ENCODE measurements around the gene KRTAP19-4. TPM values are rescaled to one million over a fixed set of nuclear protein-coding genes. Genes with fewer than 3 reads are reported as not detected.
"Not testable (repeated sequence)": the region's sequence is repeated elsewhere in the genome, so short reads cannot be mapped to it uniquely, and the experiment has no call there.

KRTAP19-4 gene
- not detected for total RNA-seq
- not detected for polyA plus RNA-seq
- long read RNA-seq, donor 1, result 0 reads
- long read RNA-seq, donor 2, result 0 reads
- long read RNA-seq, donor 3, result 0 reads
- long read RNA-seq, donor 4, result 0 reads
- long read RNA-seq, donor 5, result 0 reads

- H3K4me3 ChIP-seq, result no peak within 1 kb of the TSS
- H3K36me3 ChIP-seq (ENCODE audit: control insufficient read depth in 4 of 4, insufficient read depth in 4 of 4, low read length in 4 of 4), result no peaks in the 10 kb centered on the region
- ATAC-seq (ENCODE audit: insufficient read depth, low FRiP score) (no peak), DNase-seq (peak in 1 of 3 donors; percentile 1)
- TF ChIP-seq CTCF (IDR thresholded peaks at IDR 0.05; ENCODE audit: control extremely low read depth, extremely low read depth), result no peak
- H3K4me1 ChIP-seq (ENCODE audit: control insufficient read depth in 5 of 5, insufficient read depth in 5 of 5, low read length in 5 of 5), result no peaks in the 10 kb centered on the region
- H3K27ac ChIP-seq (ENCODE audit: low read depth in 1 of 2, low read length in 1 of 2), result no peak within 1 kb of the TSS
- H3K9me3 ChIP-seq (ENCODE audit: control insufficient read depth in 4 of 4, insufficient read depth in 3 of 4, low read length in 3 of 4), result no peaks in the 10 kb centered on the region
- no peaks in the 10 kb centered on the region for H3K27me3 ChIP-seq (ENCODE audit: control insufficient read depth in 3 of 3, insufficient read depth in 3 of 3, low read length in 2 of 3)
- WGBS, 2 donors, result 70 to 77% methylated on average over 4 of the region's 4 CpGs
- H3K9ac ChIP-seq (ENCODE audit: insufficient read depth in 1 of 2, low read length in 2 of 2), result no peak within 1 kb of the TSS
Observed at GRCh38 chr21:30497065-30497464, at the start of gene KRTAP19-4. Gene KRTAP19-4 (minus strand): TSS chr21:30497165. CDS start chr21:30497110, 55 bp downstream.

- no peak for ATAC-seq (ENCODE audit: insufficient read depth, low FRiP score)
- WGBS, 2 donors, result 78 to 90% methylated on average over 1 of the region's 1 CpG
Observed at GRCh38 chr21:30541764-30542163, 44.8 kb upstream of the KRTAP19-4 start, which contains the start of gene KRTAP19-6. Gene KRTAP19-6 (minus strand): TSS chr21:30541864. CDS start chr21:30541833, 31 bp downstream.

DNA sequence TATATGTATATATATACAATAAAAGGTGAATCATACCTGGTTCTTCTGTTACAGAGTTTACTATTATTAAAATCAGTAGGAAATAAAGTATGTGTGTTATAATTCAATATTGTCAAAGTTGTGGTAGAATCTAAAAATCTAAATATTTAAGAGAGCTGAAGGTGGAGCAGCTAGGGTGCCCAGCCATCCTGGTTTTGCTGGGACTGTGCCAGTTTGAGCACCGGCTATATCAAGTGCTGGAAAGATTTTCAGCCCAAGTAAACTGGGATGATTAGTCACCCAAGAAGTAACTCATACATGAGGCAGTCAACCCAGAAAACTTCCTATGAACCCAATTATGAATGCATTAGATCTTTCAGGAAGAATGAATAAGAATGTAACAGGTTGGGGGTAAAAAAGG lies 21.9 kb upstream of the KRTAP19-4 start:
- Histone ChIP-seq H3K4me3 (no peak overlapping the region), H3K36me3 (ENCODE audit: control insufficient read depth in 4 of 4, insufficient read depth in 4 of 4, low read length in 4 of 4) (no peaks in the 10 kb centered on the region), H3K9me3 (ENCODE audit: control insufficient read depth in 4 of 4, insufficient read depth in 3 of 4, low read length in 3 of 4) (no peaks in the 10 kb centered on the region), H3K9ac (ENCODE audit: insufficient read depth in 1 of 2, low read length in 2 of 2) (no peak overlapping the region), H3K27ac (ENCODE audit: low read depth in 1 of 2, low read length in 1 of 2) (no peak overlapping the region), H3K27me3 (ENCODE audit: control insufficient read depth in 3 of 3, insufficient read depth in 3 of 3, low read length in 2 of 3) (no peaks in the 10 kb centered on the region), H3K4me1 (ENCODE audit: control insufficient read depth in 5 of 5, insufficient read depth in 5 of 5, low read length in 5 of 5) (no peaks in the 10 kb centered on the region)
- TF ChIP-seq CTCF (IDR thresholded peaks at IDR 0.05; ENCODE audit: control extremely low read depth, extremely low read depth), result no peak
- ATAC-seq (ENCODE audit: insufficient read depth, low FRiP score) (no peak), DNase-seq (no peak)
- 84 to 85% methylated on average over 1 of the region's 1 CpG for whole genome bisulfite sequencing, 2 donors

More at GRCh38 chr21:30541764-30542163, 44.8 kb upstream of the KRTAP19-4 start, which contains the start of gene KRTAP19-6:
- no peak within 1 kb of the TSS for H3K4me3 ChIP-seq
- H3K27ac ChIP-seq (ENCODE audit: low read depth in 1 of 2, low read length in 1 of 2), result no peak within 1 kb of the TSS
- no peaks in the 10 kb centered on the region for H3K4me1 ChIP-seq (ENCODE audit: control insufficient read depth in 5 of 5, insufficient read depth in 5 of 5, low read length in 5 of 5)
- H3K9ac ChIP-seq (ENCODE audit: insufficient read depth in 1 of 2, low read length in 2 of 2), result no peak within 1 kb of the TSS
- no peaks in the 10 kb centered on the region for H3K9me3 ChIP-seq (ENCODE audit: control insufficient read depth in 4 of 4, insufficient read depth in 3 of 4, low read length in 3 of 4)
- no peaks in the 10 kb centered on the region for H3K27me3 ChIP-seq (ENCODE audit: control insufficient read depth in 3 of 3, insufficient read depth in 3 of 3, low read length in 2 of 3)
- no peak for DNase-seq
- no peak for TF ChIP-seq CTCF (IDR thresholded peaks at IDR 0.05; ENCODE audit: control extremely low read depth, extremely low read depth)
- H3K36me3 ChIP-seq (ENCODE audit: control insufficient read depth in 4 of 4, insufficient read depth in 4 of 4, low read length in 4 of 4), result no peaks in the 10 kb centered on the region

- 66 to 86% methylated on average over 1 of the region's 1 CpG for WGBS, 2 donors
- ATAC-seq (ENCODE audit: insufficient read depth, low FRiP score) (no peak), DNase-seq (no peak)
- Histone ChIP-seq H3K9me3 (ENCODE audit: control insufficient read depth in 4 of 4, insufficient read depth in 3 of 4, low read length in 3 of 4) (no peaks in the 10 kb centered on the region), H3K27me3 (ENCODE audit: control insufficient read depth in 3 of 3, insufficient read depth in 3 of 3, low read length in 2 of 3) (no peaks in the 10 kb centered on the region), H3K4me3 (no peak overlapping the region), H3K27ac (ENCODE audit: low read depth in 1 of 2, low read length in 1 of 2) (no peak overlapping the region), H3K4me1 (ENCODE audit: control insufficient read depth in 5 of 5, insufficient read depth in 5 of 5, low read length in 5 of 5) (no peaks in the 10 kb centered on the region), H3K36me3 (ENCODE audit: control insufficient read depth in 4 of 4, insufficient read depth in 4 of 4, low read length in 4 of 4) (no peaks in the 10 kb centered on the region), H3K9ac (ENCODE audit: insufficient read depth in 1 of 2, low read length in 2 of 2) (no peak overlapping the region)
- TF ChIP-seq CTCF (IDR thresholded peaks at IDR 0.05; ENCODE audit: control extremely low read depth, extremely low read depth), result no peak
Observed at GRCh38 chr21:30515681-30516080, 18.7 kb upstream of the KRTAP19-4 start.

DNA sequence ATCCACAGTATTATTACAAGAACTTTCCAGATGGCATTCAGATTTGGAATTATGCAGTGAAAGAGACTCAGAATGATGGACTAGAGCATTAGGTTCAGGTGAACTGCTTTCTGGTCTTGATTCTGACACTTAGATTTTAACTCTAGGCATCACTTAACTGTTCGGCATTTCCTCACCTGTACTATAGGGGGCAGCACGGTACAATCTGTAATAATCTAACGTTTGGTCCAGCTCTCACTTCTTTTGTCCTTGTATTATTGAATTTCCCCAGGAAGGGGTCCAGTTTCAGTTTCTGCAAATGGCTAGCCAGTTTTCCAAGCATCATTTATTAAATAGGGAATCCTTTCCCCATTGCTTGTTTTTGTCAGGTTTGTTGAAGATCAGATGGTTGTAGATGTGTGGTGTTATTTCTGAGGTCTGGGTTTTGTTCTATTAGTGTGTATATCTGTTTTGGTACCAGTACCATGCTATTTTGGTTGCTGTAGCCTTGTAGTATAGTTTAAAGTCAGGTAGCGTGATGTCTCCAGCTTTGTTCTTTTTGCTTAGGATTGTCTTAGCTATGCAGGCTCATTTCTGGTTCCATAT lies 8.7 kb upstream of the KRTAP19-4 start:
- not testable (repeated sequence) for ATAC-seq (ENCODE audit: insufficient read depth, low FRiP score); H3K9me3 ChIP-seq (ENCODE audit: control insufficient read depth in 4 of 4, insufficient read depth in 3 of 4, low read length in 3 of 4)
- peak in 1 of 3 donors; percentile 3 for DNase-seq

More for the DNA sequence above, 8.7 kb upstream of the KRTAP19-4 start:
- not testable (repeated sequence) for H3K4me3 ChIP-seq; H3K27ac ChIP-seq (ENCODE audit: low read depth in 1 of 2, low read length in 1 of 2); H3K4me1 ChIP-seq (ENCODE audit: control insufficient read depth in 5 of 5, insufficient read depth in 5 of 5, low read length in 5 of 5); H3K9ac ChIP-seq (ENCODE audit: insufficient read depth in 1 of 2, low read length in 2 of 2); H3K36me3 ChIP-seq (ENCODE audit: control insufficient read depth in 4 of 4, insufficient read depth in 4 of 4, low read length in 4 of 4); H3K27me3 ChIP-seq (ENCODE audit: control insufficient read depth in 3 of 3, insufficient read depth in 3 of 3, low read length in 2 of 3)
- WGBS, 2 donors, result 26 to 29% methylated on average over 4 of the region's 4 CpGs

Measured in lung (tissue), 16 donors.